HepG2 (cell line): ENCODE measurements around the gene OMG. TPM values are rescaled to one million over a fixed set of nuclear protein-coding genes. Genes with fewer than 3 reads are reported as not detected.
A peak's percentile ranks its signal among the peaks of the same experiment; 100 is the strongest.

Experiments used
- ATAC-seq: fragments of 200-7000 bp; cut with Tn5 transposase; 3 replicates; pipeline ENCODE4 v1.9.1; 2020; ENCODE audit warnings: mild to moderate bottlenecking, moderate library complexity
- BruUV-seq: library from RNA; stranded (reverse); fragments of 400-500 nt; replicated peaks from 2 replicates; lab custom pipeline; 2021; lab: Mats Ljungman, UMichigan
- CTCF ChIA-PET: fragments of 300-600 bp; formaldehyde crosslinking; extraction: SDS; loops from one replicate; lab custom pipeline; 2021; ENCODE audit warnings: low total read pairs, inconsistent platforms, low intra/inter-chr PET ratio; lab: Yijun Ruan, JAX
- POLR2A ChIA-PET: fragments of 350-600 bp; sonication (Branson Sonifier 250); formaldehyde crosslinking; loops from one replicate; lab custom pipeline; 2020; ENCODE audit warnings: antibody characterized with exemption, inconsistent platforms; lab: Yijun Ruan, JAX
- DNase-seq: peaks from one replicate; pipeline ENCODE4 v3.0.0-alpha.2; 2015; ENCODE audit warnings: low spot score
- FAIRE-seq: peaks from 3 replicates; lab custom pipeline; 2011; peaks lifted over from hg19 to GRCh38; lab: Jason Lieb, UNC
- H2AFZ ChIP-seq: one replicate; pipeline ENCODE4 v1.6.1; 2011; ENCODE audit warnings: low read length, inconsistent platforms
- H3K27ac ChIP-seq: fragments of 300-600 bp; 3 replicates; pipeline ENCODE4 v1.8.0; 2011; ENCODE audit warnings: mixed run types, mild to moderate bottlenecking, mixed read lengths, low read length, inconsistent platforms; ENCODE audit not compliant: insufficient read depth; ENCODE audit errors: extremely low read length
- H3K27me3 ChIP-seq, 2 experiments: fragments of 200-600 bp in 1 of 2; 2 replicates in 1 of 2; 3 replicates in 1 of 2; pipeline versions ENCODE4 v1.6.0 to v1.8.0; 2011; ENCODE audit warnings: low read length in 2 of 2, mild to moderate bottlenecking in 2 of 2, moderate library complexity in 2 of 2, inconsistent platforms in 1 of 2; ENCODE audit not compliant: insufficient read depth in 2 of 2, control insufficient read depth in 1 of 2
- H3K36me3 ChIP-seq, 2 experiments: fragments of 200-600 bp in 1 of 2; replicated peaks in 1 of 2; 2 replicates in 1 of 2; 3 replicates in 1 of 2; pipeline versions ENCODE4 v1.5.1 to v1.8.0; 2011; ENCODE audit warnings: low read length in 2 of 2, inconsistent platforms in 1 of 2; ENCODE audit not compliant: insufficient read depth in 2 of 2, control insufficient read depth in 1 of 2
- H3K4me1 ChIP-seq: 2 replicates; pipeline ENCODE4 v1.5.1; 2012; ENCODE audit warnings: low read length, inconsistent platforms; ENCODE audit not compliant: insufficient read depth
- H3K4me2 ChIP-seq: 2 replicates; pipeline ENCODE4 v1.6.0; 2011; ENCODE audit warnings: low read depth, low read length, inconsistent platforms
- H3K4me3 ChIP-seq, 3 experiments: fragments of 200-600 bp in 1 of 3; sonication (generic), shearing (Covaris generic) in 1 of 3; replicated peaks in 1 of 3; 2 replicates each; pipeline ENCODE4 v1.5.1; 2011 to 2016; ENCODE audit warnings: low read length in 3 of 3, inconsistent platforms in 2 of 3, low read depth in 2 of 3, mild to moderate bottlenecking in 2 of 3, control low read depth in 1 of 3, mixed read lengths in 1 of 3; ENCODE audit not compliant: insufficient read depth in 1 of 3
- H3K79me2 ChIP-seq: one replicate; pipeline ENCODE4 v1.6.1; 2011; ENCODE audit warnings: low read length, inconsistent platforms; ENCODE audit not compliant: insufficient read depth
- H3K9ac ChIP-seq: 2 replicates; pipeline ENCODE4 v1.6.0; 2011; ENCODE audit warnings: mild to moderate bottlenecking, low read depth, low read length, inconsistent platforms; ENCODE audit not compliant: insufficient read depth
- H3K9me3 ChIP-seq: 2 replicates; pipeline ENCODE4 v1.5.1; 2012; ENCODE audit warnings: mild to moderate bottlenecking, low read length
- H4K20me1 ChIP-seq: 2 replicates; pipeline ENCODE4 v1.6.0; 2011; ENCODE audit warnings: inconsistent platforms, mild to moderate bottlenecking, low read length, moderate library complexity; ENCODE audit not compliant: insufficient read depth
- MAFF ChIP-seq: IDR thresholded peaks from 2 replicates; pipeline ENCODE4 v1.6.1; 2011; ENCODE audit warnings: low read depth, low read length, improper control_type of control experiment
- MAFK ChIP-seq, 2 experiments: IDR thresholded peaks in 1 of 2; conservative IDR thresholded peaks in 1 of 2; 2 replicates each; pipeline ENCODE4 v1.6.1; 2011; ENCODE audit warnings: improper control_type of control experiment in 2 of 2, low read length in 2 of 2
- PRDM15 ChIP-seq: sonication (generic); formaldehyde crosslinking; IDR thresholded peaks from 2 replicates; pipeline ENCODE4 v1.4.0; 2020; ENCODE audit warnings: missing genetic modification reagents
- ZNF512B ChIP-seq: sonication (generic); formaldehyde crosslinking; IDR thresholded peaks from 2 replicates; pipeline ENCODE4 v1.5.1; 2020; ENCODE audit warnings: missing genetic modification reagents, mild to moderate bottlenecking, borderline replicate concordance
- in situ Hi-C: cut with HindIII; loops from 2 replicates; pipeline ENCODE4 v1.10.0; 2017; ENCODE audit warnings: low pct_unique_long_range_greater_than_20kb; ENCODE audit not compliant: extremely low pct_ligation_motif_present
- intact Hi-C: fragments of 100-400 bp; cut with micrococcal nuclease; formaldehyde crosslinking; loops from one replicate; pipeline ENCODE4 v1.10.0; 2022; ENCODE audit not compliant: unreplicated experiment
- polyA plus RNA-seq, 8 experiments: library from polyadenylated mRNA; depleted of rRNA in 3 of 8; stranded (reverse) in 7 of 8; unstranded in 1 of 8; fragments of >200 nt; fragmentation: Illumina TruSeq in 4 of 8; extraction: Trizol in 4 of 8; gene quantifications; 2 replicates each; pipeline versions ENCODE4 v1.2.1 to v1.2.3, GENCODE V29; 2011 to 2016; ENCODE audit warnings: low read depth in 4 of 8, missing spikeins in 1 of 8, mixed read lengths in 1 of 8; ENCODE audit not compliant: insufficient read depth in 1 of 8
- total RNA-seq, 5 experiments: library from RNA; depleted of rRNA; stranded (reverse); fragments of >200 nt; fragmentation: Illumina TruSeq; extraction: Trizol; gene quantifications; 2 replicates each; pipeline ENCODE4 v1.2.3, GENCODE V29; 2016; ENCODE audit warnings: low read depth in 1 of 5

Gene OMG
- total and polyA plus RNA-seq, 2 of the 13 experiments (the other 11 are each of a cell fraction or from before 2014, with no cell fraction given), result not detected

DNA sequence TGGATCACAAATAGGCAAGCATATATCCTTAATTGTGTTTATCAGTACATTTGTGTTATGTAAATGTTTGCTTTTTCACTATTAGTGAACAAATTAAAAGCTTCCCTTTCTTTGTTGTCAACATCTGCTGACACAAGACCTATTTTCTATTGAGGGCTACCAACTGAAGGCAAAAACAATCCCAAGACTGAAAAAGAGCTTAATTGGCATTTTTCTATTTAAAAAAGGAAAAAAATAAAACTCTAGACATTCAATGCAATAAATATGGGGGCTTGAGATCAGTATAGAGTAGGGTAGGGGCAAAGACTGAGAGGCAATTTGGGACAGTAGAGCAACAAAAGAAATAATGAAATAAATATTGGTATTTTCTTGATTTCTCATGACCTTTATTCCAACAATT lies 24.2 kb downstream of the OMG start:
- CTCF ChIA-PET, result no interaction called here
- no peaks in the 10 kb centered on the region for H4K20me1 ChIP-seq
- intact Hi-C loops (loop anchor here (5.0 kb wide), 1 partner anchor 104 kb away; no protein-coding TSS in a partner anchor), in situ Hi-C loops (no loop called here)
- peaks cover 3 to 33% of the 10 kb centered on the region in 2 experiments; a peak in 4 of 5 replicates for H3K36me3 ChIP-seq
- no TSS peak for BruUV-seq
- FAIRE-seq (no peak), ATAC-seq (no peak), DNase-seq (no peak)
- no peaks in the 10 kb centered on the region for H3K27me3 ChIP-seq
- TF ChIP-seq ZNF512B (no peak), MAFF (peak; percentile 60; the same call in 1 of the 2 replicates), MAFK (conservative IDR thresholded peaks at IDR 0.05 in 1 of 2, IDR thresholded peaks at IDR 0.05 in 1 of 2; ENCODE audit: low read length in 2 of 2) (peak; percentile 66 to 71), PRDM15 (no peak)
- POLR2A ChIA-PET, result no interaction called here
- H3K27ac ChIP-seq, result no peak overlapping the region
- H3K4me3 ChIP-seq, result no peak overlapping the region
- H3K79me2 ChIP-seq, result no peaks in the 10 kb centered on the region
- H2AFZ ChIP-seq, result no peak overlapping the region
- H3K4me2 ChIP-seq, result no peak overlapping the region
- H3K9ac ChIP-seq, result no peak overlapping the region
- peaks cover 32% of the 10 kb centered on the region for H3K4me1 ChIP-seq
- no peaks in the 10 kb centered on the region for H3K9me3 ChIP-seq
